Prostate gland (tissue), 2 donors: ENCODE data around the gene KLHL36.

Experiments
- CTCF ChIP-seq, 4 experiments: fragments of 200-600 bp in 2 of 4; fragments of 450-650 bp in 2 of 4; sonication (generic) in 2 of 4; IDR thresholded peaks; 1 replicate in 3 of 4; 2 replicates in 1 of 4; pipeline ENCODE4 v1.5.1; 2016 to 2019; ENCODE audit warnings: antibody characterized with exemption in 4 of 4, mild to moderate bottlenecking in 2 of 4, moderate library complexity in 2 of 4
- POLR2A ChIP-seq: fragments of 450-650 bp; IDR thresholded peaks from one replicate; pipeline ENCODE4 v1.6.1; 2016; ENCODE audit warnings: antibody characterized with exemption, mild to moderate bottlenecking
- POLR2AphosphoS5 ChIP-seq: sonication (generic); formaldehyde crosslinking; IDR thresholded peaks from one replicate; pipeline ENCODE4 v1.6.1; 2017; ENCODE audit warnings: antibody characterized with exemption

DNA sequence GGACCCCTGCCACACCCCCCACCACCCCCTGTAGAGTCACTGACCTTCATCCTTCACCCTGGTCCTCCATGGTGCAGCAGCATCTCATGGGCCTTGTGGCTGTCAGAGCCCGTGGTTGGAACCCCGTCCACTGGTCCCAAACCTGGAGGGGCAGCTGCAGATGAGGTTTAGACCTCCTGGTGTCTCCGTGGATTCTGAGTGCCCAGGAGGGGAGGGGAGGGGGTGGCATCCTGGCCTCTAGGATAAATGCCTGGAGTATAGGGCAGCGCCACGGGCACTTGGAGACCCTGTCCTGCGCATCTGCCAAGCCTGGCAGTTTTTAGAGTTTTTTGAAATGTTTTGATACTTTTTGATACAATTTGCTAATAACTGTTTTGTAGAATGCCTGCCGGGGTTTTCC lies 17.5 kb downstream of the KLHL36 start:
- TF ChIP-seq CTCF (IDR thresholded peaks at IDR 0.05) (no peak), POLR2A (no peak), POLR2AphosphoS5 (no peak)
